K562 (cell line): ENCODE measurements around the gene GOLPH3L. TPM values are rescaled to one million over a fixed set of nuclear protein-coding genes. Genes with fewer than 3 reads are reported as not detected.
A peak's percentile ranks its signal among the peaks of the same experiment; 100 is the strongest.

Source experiments
- ARNT ChIP-seq, 2 experiments: fragments of 450-650 bp; IDR thresholded peaks; 2 replicates each; pipeline ENCODE4 v1.6.1; 2016; ENCODE audit warnings: mild to moderate bottlenecking in 1 of 2
- CCNT2 ChIP-seq: IDR thresholded peaks from 2 replicates; pipeline ENCODE4 v1.6.1; 2011; ENCODE audit warnings: borderline replicate concordance, low read depth, mild to moderate bottlenecking, moderate library complexity, mixed read lengths, low read length; ENCODE audit not compliant: insufficient read length; ENCODE audit errors: extremely low read depth
- KAT8 ChIP-seq: fragments of 450-650 bp; IDR thresholded peaks from 2 replicates; pipeline ENCODE4 v1.6.1; 2016; ENCODE audit warnings: low read depth, mild to moderate bottlenecking
- MYC ChIP-seq, 2 experiments: fragments of 250-450 bp in 1 of 2; sonication (Bioruptor Pico) in 1 of 2; IDR thresholded peaks; 2 replicates each; pipeline versions ENCODE4 v1.5.1 to v1.6.1; 2012 to 2021; ENCODE audit warnings: low read depth in 2 of 2, borderline replicate concordance in 1 of 2, improper control_type of control experiment in 1 of 2, low read length in 1 of 2, mild to moderate bottlenecking in 1 of 2, moderate library complexity in 1 of 2
- NCOA6 ChIP-seq: fragments of 450-650 bp; IDR thresholded peaks from 2 replicates; pipeline ENCODE4 v1.6.1; 2017; ENCODE audit warnings: mild to moderate bottlenecking
- RBM25 ChIP-seq: fragments of 200-400 bp; formaldehyde crosslinking; IDR thresholded peaks from 2 replicates; pipeline ENCODE4 v1.6.1; 2018; ENCODE audit warnings: low read length, low read depth, moderate library complexity; ENCODE audit not compliant: severe bottlenecking
- TAF7 ChIP-seq: fragments of 450-650 bp; IDR thresholded peaks from 2 replicates; pipeline ENCODE4 v1.6.1; 2016; ENCODE audit warnings: missing genetic modification characterization, missing compliant biosample characterization
- TSC22D4 ChIP-seq: fragments of 450-650 bp; IDR thresholded peaks from 2 replicates; pipeline ENCODE4 v1.6.1; 2016; ENCODE audit warnings: missing genetic modification characterization, missing biosample characterization, control low read depth
- XRCC4 ChIP-seq: IDR thresholded peaks from one replicate; pipeline ENCODE4 v1.6.1; 2011; ENCODE audit not compliant: insufficient read depth, insufficient read length; ENCODE audit errors: extremely low read depth
- ZBTB49 ChIP-seq: sonication (generic); formaldehyde crosslinking; IDR thresholded peaks from 2 replicates; pipeline ENCODE4 v1.8.0; 2022; ENCODE audit warnings: missing genetic modification reagents, mild to moderate bottlenecking, borderline replicate concordance
- ZNF316 ChIP-seq: fragments of 450-650 bp; IDR thresholded peaks from 2 replicates; pipeline ENCODE4 v1.6.1; 2016
- ZNF717 ChIP-seq: fragments of 250-450 bp; sonication (Bioruptor Pico); IDR thresholded peaks from 2 replicates; pipeline ENCODE4 v1.5.0; 2021
- ZNF76 ChIP-seq: fragments of 250-450 bp; sonication (Bioruptor Pico); IDR thresholded peaks from 2 replicates; pipeline ENCODE4 v1.4.0; 2020; ENCODE audit warnings: mild to moderate bottlenecking, moderate library complexity, borderline replicate concordance
- ZNF780A ChIP-seq: fragments of 250-450 bp; sonication (Bioruptor Pico); IDR thresholded peaks from 2 replicates; pipeline ENCODE4 v1.5.0; 2021; ENCODE audit warnings: mild to moderate bottlenecking
- polyA plus RNA-seq, 8 experiments: library from polyadenylated mRNA; depleted of rRNA in 4 of 8; stranded (reverse) in 5 of 8; unstranded in 3 of 8; fragments of >200 nt; fragmentation: Nextera tagmentation in 2 of 8; fragmentation: Illumina TruSeq in 1 of 8; extraction: Ambion mirVana in 2 of 8; extraction: Trizol in 1 of 8; gene quantifications; 2 replicates each; pipeline versions ENCODE4 v1.2.1 to v1.2.3, GENCODE V29; 2011 to 2014; ENCODE audit warnings: inconsistent platforms in 1 of 8, missing spikeins in 1 of 8
- total RNA-seq, 7 experiments: library from RNA; depleted of rRNA in 6 of 7; stranded (reverse); fragments of >200 nt in 6 of 7; fragmentation: Illumina TruSeq in 2 of 7; extraction: Trizol in 2 of 7; gene quantifications; 2 replicates each; pipeline versions ENCODE4 v1.2.1 to v1.2.3, GENCODE V29; 2011 to 2021; ENCODE audit warnings: low replicate concordance in 1 of 7
- TF ChIP-seq, protein P1 (sequence below): fragments of 200-400 bp; formaldehyde crosslinking; IDR thresholded peaks from 2 replicates; pipeline ENCODE4 v1.6.1; 2017; ENCODE audit warnings: mild to moderate bottlenecking, low read depth, low read length, moderate library complexity
- TF ChIP-seq, protein P2 (sequence below): fragments of 450-650 bp; IDR thresholded peaks from 2 replicates; pipeline ENCODE4 v1.6.1; 2016; ENCODE audit warnings: antibody characterized with exemption
- TF ChIP-seq, protein P3 (sequence below): fragments of 250-450 bp; sonication (Bioruptor Pico); IDR thresholded peaks from 2 replicates; pipeline ENCODE4 v1.5.1; 2021; ENCODE audit warnings: mild to moderate bottlenecking
- TF ChIP-seq, protein P4 (sequence below): fragments of 250-450 bp; sonication (Bioruptor Pico); IDR thresholded peaks from 2 replicates; pipeline ENCODE4 v1.8.0; 2022; ENCODE audit warnings: moderate library complexity, mild to moderate bottlenecking, inconsistent platforms

Gene GOLPH3L
- total and polyA plus RNA-seq, 9 of the 15 experiments (the other 6 are each of a cell fraction or from before 2014, with no cell fraction given), result 8.1 to 42.1 (median 21.6) TPM

DNA sequence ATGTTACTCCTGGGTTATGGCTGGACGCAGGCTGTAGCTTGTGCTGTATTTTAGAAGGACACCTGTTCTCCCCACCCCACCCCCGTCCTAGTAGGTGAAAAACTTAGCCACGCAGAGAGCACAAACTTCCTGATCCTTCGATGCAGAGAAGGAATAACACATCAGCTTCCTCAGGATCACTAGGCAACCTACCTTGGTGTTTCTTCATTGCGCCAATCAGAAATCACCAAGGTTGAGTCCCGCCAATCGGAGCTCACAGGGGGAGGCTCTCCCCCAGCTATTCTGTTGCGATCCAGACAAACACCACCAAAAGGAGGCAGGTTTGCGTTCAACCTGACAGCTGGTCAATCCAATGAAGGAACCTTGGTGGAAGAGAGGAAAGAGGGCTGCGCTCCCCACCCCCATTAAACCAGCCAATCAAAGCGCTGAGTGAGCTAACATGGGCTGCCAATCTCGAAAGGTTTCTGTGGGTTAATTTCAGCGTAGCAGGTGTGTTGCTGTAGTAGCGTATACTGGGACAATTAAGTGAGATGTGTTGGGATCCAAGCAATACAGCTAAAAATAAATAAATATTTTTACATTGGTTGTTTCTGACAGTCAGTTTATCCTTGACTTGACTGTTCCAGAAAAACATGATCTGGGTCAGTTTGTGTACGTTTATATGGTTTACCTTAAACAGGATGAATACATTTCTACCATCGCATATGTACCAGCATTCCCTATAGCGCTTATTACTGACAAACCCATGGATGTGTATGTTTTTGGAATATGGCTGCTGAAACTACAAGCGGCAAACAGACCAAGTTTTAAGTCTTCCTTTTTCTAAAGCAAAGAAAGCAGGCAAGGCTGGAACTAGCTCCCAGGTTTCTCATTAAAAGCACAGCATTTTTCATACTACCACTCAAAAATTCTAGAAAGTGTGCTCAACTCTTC lies at the start of gene GOLPH3L (continued):
- TF ChIP-seq TSC22D4 (tag), result no peak
- TF ChIP-seq, protein P1, sequence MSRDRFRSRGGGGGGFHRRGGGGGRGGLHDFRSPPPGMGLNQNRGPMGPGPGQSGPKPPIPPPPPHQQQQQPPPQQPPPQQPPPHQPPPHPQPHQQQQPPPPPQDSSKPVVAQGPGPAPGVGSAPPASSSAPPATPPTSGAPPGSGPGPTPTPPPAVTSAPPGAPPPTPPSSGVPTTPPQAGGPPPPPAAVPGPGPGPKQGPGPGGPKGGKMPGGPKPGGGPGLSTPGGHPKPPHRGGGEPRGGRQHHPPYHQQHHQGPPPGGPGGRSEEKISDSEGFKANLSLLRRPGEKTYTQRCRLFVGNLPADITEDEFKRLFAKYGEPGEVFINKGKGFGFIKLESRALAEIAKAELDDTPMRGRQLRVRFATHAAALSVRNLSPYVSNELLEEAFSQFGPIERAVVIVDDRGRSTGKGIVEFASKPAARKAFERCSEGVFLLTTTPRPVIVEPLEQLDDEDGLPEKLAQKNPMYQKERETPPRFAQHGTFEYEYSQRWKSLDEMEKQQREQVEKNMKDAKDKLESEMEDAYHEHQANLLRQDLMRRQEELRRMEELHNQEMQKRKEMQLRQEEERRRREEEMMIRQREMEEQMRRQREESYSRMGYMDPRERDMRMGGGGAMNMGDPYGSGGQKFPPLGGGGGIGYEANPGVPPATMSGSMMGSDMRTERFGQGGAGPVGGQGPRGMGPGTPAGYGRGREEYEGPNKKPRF, result no peak
- TF ChIP-seq ZNF316, result peak; percentile 67
- no peak for TF ChIP-seq TAF7
- TF ChIP-seq ZBTB49 (CRISPR knock-in tag), result no peak
- TF ChIP-seq RBM25, result peak; percentile 95
- TF ChIP-seq, protein P2, sequence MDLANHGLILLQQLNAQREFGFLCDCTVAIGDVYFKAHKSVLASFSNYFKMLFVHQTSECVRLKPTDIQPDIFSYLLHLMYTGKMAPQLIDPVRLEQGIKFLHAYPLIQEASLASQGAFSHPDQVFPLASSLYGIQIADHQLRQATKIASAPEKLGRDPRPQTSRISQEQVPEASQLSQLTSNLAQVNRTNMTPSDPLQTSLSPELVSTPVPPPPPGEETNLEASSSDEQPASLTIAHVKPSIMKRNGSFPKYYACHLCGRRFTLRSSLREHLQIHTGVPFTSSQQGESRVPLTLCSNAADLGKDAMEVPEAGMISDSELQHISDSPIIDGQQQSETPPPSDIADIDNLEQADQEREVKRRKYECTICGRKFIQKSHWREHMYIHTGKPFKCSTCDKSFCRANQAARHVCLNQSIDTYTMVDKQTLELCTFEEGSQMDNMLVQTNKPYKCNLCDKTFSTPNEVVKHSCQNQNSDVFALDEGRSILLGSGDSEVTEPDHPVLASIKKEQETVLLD, result no peak
- no peak for TF ChIP-seq XRCC4
- peak; percentile 64 for TF ChIP-seq MYC (IDR thresholded peaks at IDR 0.05; ENCODE audit: low read depth, low read length)
- no peak for TF ChIP-seq MYC (CRISPR knock-in tag; IDR thresholded peaks at IDR 0.05; ENCODE audit: borderline replicate concordance, low read depth)
- no peak for TF ChIP-seq ZNF717 (CRISPR knock-in tag)
- TF ChIP-seq, protein P3, sequence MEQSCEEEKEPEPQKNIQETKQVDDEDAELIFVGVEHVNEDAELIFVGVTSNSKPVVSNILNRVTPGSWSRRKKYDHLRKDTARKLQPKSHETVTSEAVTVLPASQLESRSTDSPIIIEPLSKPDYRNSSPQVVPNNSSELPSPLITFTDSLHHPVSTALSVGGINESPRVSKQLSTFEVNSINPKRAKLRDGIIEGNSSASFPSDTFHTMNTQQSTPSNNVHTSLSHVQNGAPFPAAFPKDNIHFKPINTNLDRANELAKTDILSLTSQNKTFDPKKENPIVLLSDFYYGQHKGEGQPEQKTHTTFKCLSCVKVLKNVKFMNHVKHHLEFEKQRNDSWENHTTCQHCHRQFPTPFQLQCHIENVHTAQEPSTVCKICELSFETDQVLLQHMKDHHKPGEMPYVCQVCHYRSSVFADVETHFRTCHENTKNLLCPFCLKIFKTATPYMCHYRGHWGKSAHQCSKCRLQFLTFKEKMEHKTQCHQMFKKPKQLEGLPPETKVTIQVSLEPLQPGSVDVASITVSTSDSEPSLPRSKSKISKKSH (CRISPR knock-in tag), result no peak
- TF ChIP-seq ARNT (IDR thresholded peaks at IDR 0.05), result no peak
- no peak for TF ChIP-seq ZNF76 (CRISPR knock-in tag)
- TF ChIP-seq CCNT2, result no peak
- no peak for TF ChIP-seq KAT8
- no peak for TF ChIP-seq ZNF780A
- no peak for TF ChIP-seq NCOA6
- TF ChIP-seq, protein P4, sequence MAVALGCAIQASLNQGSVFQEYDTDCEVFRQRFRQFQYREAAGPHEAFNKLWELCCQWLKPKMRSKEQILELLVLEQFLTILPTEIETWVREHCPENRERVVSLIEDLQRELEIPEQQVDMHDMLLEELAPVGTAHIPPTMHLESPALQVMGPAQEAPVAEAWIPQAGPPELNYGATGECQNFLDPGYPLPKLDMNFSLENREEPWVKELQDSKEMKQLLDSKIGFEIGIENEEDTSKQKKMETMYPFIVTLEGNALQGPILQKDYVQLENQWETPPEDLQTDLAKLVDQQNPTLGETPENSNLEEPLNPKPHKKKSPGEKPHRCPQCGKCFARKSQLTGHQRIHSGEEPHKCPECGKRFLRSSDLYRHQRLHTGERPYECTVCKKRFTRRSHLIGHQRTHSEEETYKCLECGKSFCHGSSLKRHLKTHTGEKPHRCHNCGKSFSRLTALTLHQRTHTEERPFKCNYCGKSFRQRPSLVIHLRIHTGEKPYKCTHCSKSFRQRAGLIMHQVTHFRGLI (CRISPR knock-in tag), result no peak
